Activated B cell treated with CpG ODN at 0.5 μM for 24 hours (primary cell): ENCODE results near the gene TMEM158. TPM values are rescaled to one million over a fixed set of nuclear protein-coding genes. Genes with fewer than 3 reads are reported as not detected.

Experiments used
- ATAC-seq: fragments of 200-7000 bp; cut with Tn5 transposase; one replicate; pipeline ENCODE4 v1.10.0; 2021; ENCODE audit warnings: low read depth, mild to moderate bottlenecking, moderate library complexity
- CTCF ChIA-PET: fragments of 350-600 bp; sonication (Branson Sonifier 250); formaldehyde crosslinking; loops from one replicate; lab custom pipeline; 2021; ENCODE audit warnings: antibody characterized with exemption; lab: Charles Lee
- POLR2A ChIA-PET: fragments of 350-600 bp; sonication (Branson Sonifier 250); formaldehyde crosslinking; loops from one replicate; lab custom pipeline; 2021; ENCODE audit warnings: antibody characterized with exemption; lab: Charles Lee
- DNase-seq: peaks from one replicate; pipeline ENCODE4 v3.0.0; 2022
- H3K27ac Mint-ChIP-seq: one replicate; pipeline ENCODE4 v1.8.0; 2020; ENCODE audit warnings: mixed read lengths
- H3K27me3 Mint-ChIP-seq: one replicate; pipeline ENCODE4 v1.8.0; 2021; ENCODE audit warnings: mixed read lengths
- H3K36me3 Mint-ChIP-seq: one replicate; pipeline ENCODE4 v1.8.0; 2021; ENCODE audit warnings: low read depth, mixed read lengths
- H3K4me1 Mint-ChIP-seq: one replicate; pipeline ENCODE4 v1.8.0; 2021; ENCODE audit warnings: mixed read lengths
- H3K4me3 Mint-ChIP-seq: one replicate; pipeline ENCODE4 v1.8.0; 2020; ENCODE audit warnings: mild to moderate bottlenecking, mixed read lengths
- H3K9me3 Mint-ChIP-seq: one replicate; pipeline ENCODE4 v1.8.0; 2020; ENCODE audit warnings: mixed read lengths
- intact Hi-C: fragments of 100-400 bp; cut with micrococcal nuclease; formaldehyde crosslinking; loops from one replicate; pipeline ENCODE4 v1.15.1; 2024
- total RNA-seq: library from RNA; stranded (reverse); gene quantifications from 2 replicates; pipeline ENCODE4 v1.2.3, GENCODE V29; 2022
- TF ChIP-seq, protein P1 (sequence below): fragments of 200-600 bp; IDR thresholded peaks from one replicate; pipeline ENCODE4 v1.8.0; 2022; ENCODE audit warnings: antibody characterized with exemption, mild to moderate bottlenecking

The TMEM158 gene
- total RNA-seq, 1 donor from 2014 or later: 0.13 TPM

DNA sequence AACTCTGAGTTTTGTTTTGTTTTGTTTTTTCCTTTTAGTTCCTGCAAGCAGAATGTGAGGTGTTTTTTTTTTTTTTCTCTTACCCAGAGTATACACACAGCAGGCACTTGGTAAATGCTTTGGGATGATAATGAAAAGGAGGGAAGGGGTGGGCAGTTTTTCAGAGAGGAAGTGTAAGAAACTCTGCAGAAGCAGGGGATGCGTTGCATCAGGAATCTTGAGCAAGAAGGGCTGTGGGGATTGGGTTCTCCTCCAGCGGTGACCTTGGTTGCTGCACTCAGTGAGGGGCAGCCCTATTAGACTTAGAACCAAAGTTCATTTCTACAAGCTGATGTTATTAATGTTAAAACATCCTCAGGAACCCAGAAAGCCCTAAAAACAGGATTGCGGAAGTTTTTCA, 32.2 kb upstream of the TMEM158 start:
- Mint-ChIP-seq H3K9me3 (no peaks in the 10 kb centered on the region), H3K4me1 (peaks cover under 1% of the 10 kb centered on the region), H3K27me3 (peaks cover 18% of the 10 kb centered on the region), H3K27ac (no peak overlapping the region), H3K4me3 (no peak overlapping the region), H3K36me3 (no peaks in the 10 kb centered on the region)
- ChIA-PET POLR2A (no interaction called here), CTCF (no interaction called here)
- intact Hi-C loops: no loop called here
- ATAC-seq (no peak), DNase-seq (no peak)
- TF ChIP-seq, protein P1, sequence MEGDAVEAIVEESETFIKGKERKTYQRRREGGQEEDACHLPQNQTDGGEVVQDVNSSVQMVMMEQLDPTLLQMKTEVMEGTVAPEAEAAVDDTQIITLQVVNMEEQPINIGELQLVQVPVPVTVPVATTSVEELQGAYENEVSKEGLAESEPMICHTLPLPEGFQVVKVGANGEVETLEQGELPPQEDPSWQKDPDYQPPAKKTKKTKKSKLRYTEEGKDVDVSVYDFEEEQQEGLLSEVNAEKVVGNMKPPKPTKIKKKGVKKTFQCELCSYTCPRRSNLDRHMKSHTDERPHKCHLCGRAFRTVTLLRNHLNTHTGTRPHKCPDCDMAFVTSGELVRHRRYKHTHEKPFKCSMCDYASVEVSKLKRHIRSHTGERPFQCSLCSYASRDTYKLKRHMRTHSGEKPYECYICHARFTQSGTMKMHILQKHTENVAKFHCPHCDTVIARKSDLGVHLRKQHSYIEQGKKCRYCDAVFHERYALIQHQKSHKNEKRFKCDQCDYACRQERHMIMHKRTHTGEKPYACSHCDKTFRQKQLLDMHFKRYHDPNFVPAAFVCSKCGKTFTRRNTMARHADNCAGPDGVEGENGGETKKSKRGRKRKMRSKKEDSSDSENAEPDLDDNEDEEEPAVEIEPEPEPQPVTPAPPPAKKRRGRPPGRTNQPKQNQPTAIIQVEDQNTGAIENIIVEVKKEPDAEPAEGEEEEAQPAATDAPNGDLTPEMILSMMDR: no peak

DNA sequence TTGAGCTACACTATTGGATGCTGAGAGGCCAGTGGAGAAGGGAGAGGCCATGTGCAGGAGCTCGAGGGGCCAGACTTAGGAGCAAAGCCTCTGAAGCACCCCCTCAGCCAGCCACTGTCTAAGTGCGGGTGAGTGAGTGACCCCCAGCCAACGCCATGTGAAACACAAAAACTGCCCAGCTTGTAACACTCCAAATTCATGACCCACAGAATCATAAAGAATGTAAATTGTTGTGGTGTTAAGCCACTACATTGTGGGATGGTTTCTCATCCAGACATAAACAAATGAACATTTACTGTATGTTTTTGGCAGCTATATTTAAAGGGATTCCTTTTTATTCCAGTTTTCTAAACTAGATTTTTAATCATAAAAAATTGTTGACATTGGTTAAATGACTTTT, 27.2 kb upstream of the TMEM158 start:
- no peaks in the 10 kb centered on the region for H3K36me3 Mint-ChIP-seq
- H3K27me3 Mint-ChIP-seq: peaks cover 9% of the 10 kb centered on the region
- TF ChIP-seq, protein P1: no peak
- no peaks in the 10 kb centered on the region for H3K9me3 Mint-ChIP-seq
- ChIA-PET POLR2A (no interaction called here), CTCF (no interaction called here)
- H3K27ac Mint-ChIP-seq: no peak overlapping the region
- no peak for ATAC-seq
- H3K4me3 Mint-ChIP-seq: no peak overlapping the region
- no peak for DNase-seq
- intact Hi-C loops: no loop called here
- peaks cover 9% of the 10 kb centered on the region for H3K4me1 Mint-ChIP-seq

DNA sequence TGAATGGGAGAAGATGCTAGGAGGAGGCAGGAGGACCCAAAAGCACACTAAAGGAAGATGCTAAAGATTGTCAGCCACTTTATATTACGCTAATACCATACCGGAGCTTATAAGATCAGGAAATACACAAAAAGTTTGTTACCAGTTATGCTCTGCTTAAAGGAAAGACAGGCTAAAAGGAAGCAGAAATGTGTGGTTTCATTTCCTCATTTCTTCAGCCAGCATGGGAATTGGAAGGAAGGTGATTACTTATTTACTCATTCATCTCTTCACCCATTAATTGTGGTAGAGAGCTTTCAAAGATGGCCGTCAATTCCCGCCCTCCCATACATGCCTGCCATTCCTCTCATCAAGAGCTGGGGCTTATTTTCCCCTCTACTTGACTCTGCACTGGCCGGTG, 26.7 kb upstream of the TMEM158 start:
- intact Hi-C loops: no loop called here
- Mint-ChIP-seq H3K36me3 (no peaks in the 10 kb centered on the region), H3K4me1 (peaks cover 9% of the 10 kb centered on the region), H3K4me3 (no peak overlapping the region), H3K27ac (no peak overlapping the region), H3K9me3 (no peaks in the 10 kb centered on the region), H3K27me3 (peaks cover 6% of the 10 kb centered on the region)
- CTCF ChIA-PET: no interaction called here
- TF ChIP-seq, protein P1: no peak
- DNase-seq (no peak), ATAC-seq (no peak)
- POLR2A ChIA-PET: no interaction called here

DNA sequence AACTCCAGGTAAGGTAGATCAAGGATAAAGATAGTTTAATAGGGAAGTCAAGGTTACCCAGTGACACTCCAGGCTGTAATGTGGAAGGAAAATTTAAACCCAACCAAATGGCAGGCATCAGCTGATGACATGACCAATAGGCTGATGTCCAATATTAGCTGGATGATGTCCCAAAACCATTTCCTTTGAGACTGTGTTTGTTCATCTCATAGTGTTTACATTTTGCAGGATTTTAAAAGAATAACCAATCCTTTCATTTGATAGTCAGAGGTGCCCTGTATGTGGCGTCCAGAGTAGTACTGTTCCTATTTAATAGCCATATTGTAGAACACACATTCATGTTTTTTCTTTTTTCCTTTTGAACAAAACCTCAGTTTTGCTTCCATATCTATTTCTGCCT, 23.3 kb upstream of the TMEM158 start:
- H3K27ac Mint-ChIP-seq: no peak overlapping the region
- no peaks in the 10 kb centered on the region for H3K36me3 Mint-ChIP-seq
- peaks cover 9% of the 10 kb centered on the region for H3K4me1 Mint-ChIP-seq
- TF ChIP-seq, protein P1: no peak
- ChIA-PET POLR2A (no interaction called here), CTCF (interaction anchor here (0.8 kb wide), 1 partner anchor 26 kb away, joined by 3 read pairs; no protein-coding TSS in a partner anchor)
- no peak for DNase-seq
- no peak overlapping the region for H3K4me3 Mint-ChIP-seq
- peaks cover 4% of the 10 kb centered on the region for H3K27me3 Mint-ChIP-seq
- no peak for ATAC-seq
- H3K9me3 Mint-ChIP-seq: no peaks in the 10 kb centered on the region
- intact Hi-C loops: no loop called here

DNA sequence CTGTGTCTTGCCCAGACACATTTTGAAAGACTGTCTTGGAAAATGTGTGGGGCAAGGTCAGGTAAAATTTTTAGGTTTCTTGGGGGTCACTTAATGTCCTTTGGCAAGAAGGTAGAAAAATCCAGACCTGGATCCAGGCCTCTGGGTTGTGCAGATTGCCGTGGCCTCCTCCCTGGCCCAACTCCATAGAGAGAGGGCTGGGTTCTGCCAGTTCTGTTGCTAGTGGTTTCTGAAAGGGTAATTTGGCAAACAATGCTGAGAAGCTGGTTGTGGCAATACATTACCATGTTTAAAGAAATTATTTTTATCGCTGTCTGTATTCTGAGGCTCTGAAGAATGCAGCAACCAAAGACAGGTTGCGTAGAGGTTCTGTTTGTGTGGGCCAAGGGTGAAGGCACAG, 20.2 kb upstream of the TMEM158 start:
- POLR2A ChIA-PET: no interaction called here
- peaks cover 14% of the 10 kb centered on the region for H3K27me3 Mint-ChIP-seq
- ATAC-seq: no peak

More for the DNA sequence above, 20.2 kb upstream of the TMEM158 start:
- intact Hi-C loops: no loop called here
- Mint-ChIP-seq H3K27ac (no peak overlapping the region), H3K4me1 (no peaks in the 10 kb centered on the region), H3K9me3 (no peaks in the 10 kb centered on the region), H3K4me3 (no peak overlapping the region), H3K36me3 (no peaks in the 10 kb centered on the region)
- TF ChIP-seq, protein P1: no peak
- CTCF ChIA-PET: no interaction called here
- DNase-seq: no peak
